Colonic mucosa (tissue), 4 donors: ENCODE results near the gene STRN3. TPM values are rescaled to one million over a fixed set of nuclear protein-coding genes. Genes with fewer than 3 reads are reported as not detected.

Source experiments
- DNase-seq: peaks from one replicate; pipeline ENCODE4 v3.0.0-alpha.2; 2020
- H3K27ac ChIP-seq: fragments of 200-600 bp; one replicate; pipeline ENCODE4 v1.8.0; 2021
- H3K27me3 ChIP-seq: fragments of 200-600 bp; one replicate; pipeline ENCODE4 v1.8.0; 2021
- H3K36me3 ChIP-seq: fragments of 200-600 bp; one replicate; pipeline ENCODE4 v1.8.0; 2021
- H3K4me1 ChIP-seq: fragments of 200-600 bp; one replicate; pipeline ENCODE4 v1.8.0; 2021; ENCODE audit warnings: mild to moderate bottlenecking
- H3K4me3 ChIP-seq: fragments of 200-600 bp; one replicate; pipeline ENCODE4 v1.8.0; 2021
- H3K9ac ChIP-seq, 2 donors: one replicate each; pipeline ENCODE4 v1.7.0; 2013; ENCODE audit warnings: control low read depth in 2 of 2, low read depth in 2 of 2, low read length in 2 of 2
- H3K9me3 ChIP-seq: fragments of 200-600 bp; one replicate; pipeline ENCODE4 v1.8.0; 2021
- CTCF ChIP-seq: fragments of 200-600 bp; IDR thresholded peaks from one replicate; pipeline ENCODE4 v1.8.0; 2022; ENCODE audit warnings: antibody characterized with exemption, mild to moderate bottlenecking
- intact Hi-C: fragments of 100-400 bp; cut with DNase I; formaldehyde crosslinking; loops from one replicate; pipeline ENCODE4 v1.14.1; 2022
- total RNA-seq, 2 donors: library from RNA; stranded (reverse); fragmentation: NEBNext Ultra II Directional in 1 of 2; extraction: Animal tissue kit (Norgen Biotek cat#: 25700) in 1 of 2; gene quantifications; one replicate each; pipeline ENCODE4 v1.2.1, GENCODE V29; 2021
- donor health status: healthy.
- donor health status: DM: no; HTN: no; CAD: no.
- donor health status: DM: no; HTN: no; CAD: no.

The STRN3 gene
- total RNA-seq, 2 donors from 2014 or later, result 23.6 to 41.1 TPM

GRCh38 chr14:30884901-30885300 lies 141.3 kb downstream of the STRN3 start:
- no peak overlapping the region for H3K9ac ChIP-seq
- H3K9me3 ChIP-seq, result no peaks in the 10 kb centered on the region
- H3K27ac ChIP-seq, result no peak overlapping the region

GRCh38 chr14:30883508-30884294 lies 142.5 kb downstream of the STRN3 start:
- Histone ChIP-seq H3K36me3 (no peaks in the 10 kb centered on the region), H3K9me3 (no peaks in the 10 kb centered on the region), H3K4me1 (no peaks in the 10 kb centered on the region), H3K4me3 (no peak overlapping the region), H3K9ac (no peak overlapping the region), H3K27ac (no peak overlapping the region), H3K27me3 (no peaks in the 10 kb centered on the region)
- no peak for TF ChIP-seq CTCF
- intact Hi-C loops, result no loop called here
- no peak for DNase-seq

More at GRCh38 chr14:30884901-30885300, 141.3 kb downstream of the STRN3 start:
- Histone ChIP-seq H3K36me3 (no peaks in the 10 kb centered on the region), H3K4me1 (no peaks in the 10 kb centered on the region), H3K27me3 (no peaks in the 10 kb centered on the region), H3K4me3 (no peak overlapping the region)
- intact Hi-C loops, result no loop called here
- no peak for TF ChIP-seq CTCF
- no peak for DNase-seq

- intact Hi-C loops, result no loop called here
- H3K27ac ChIP-seq, result no peak overlapping the region
- no peak overlapping the region for H3K4me3 ChIP-seq
- H3K36me3 ChIP-seq, result no peaks in the 10 kb centered on the region
- no peaks in the 10 kb centered on the region for H3K9me3 ChIP-seq
- no peak for TF ChIP-seq CTCF
- DNase-seq, result no peak
- H3K27me3 ChIP-seq, result no peaks in the 10 kb centered on the region
- H3K9ac ChIP-seq, result no peak overlapping the region
- H3K4me1 ChIP-seq, result no peaks in the 10 kb centered on the region
Observed at GRCh38 chr14:30882431-30882830, 143.7 kb downstream of the STRN3 start.

- intact Hi-C loops, result no loop called here
- no peak overlapping the region for H3K27ac ChIP-seq
- H3K36me3 ChIP-seq, result no peaks in the 10 kb centered on the region
- no peak for DNase-seq
- no peak overlapping the region for H3K9ac ChIP-seq
- peaks cover 21% of the 10 kb centered on the region for H3K27me3 ChIP-seq
- no peak overlapping the region for H3K4me3 ChIP-seq
- no peak for TF ChIP-seq CTCF
- no peaks in the 10 kb centered on the region for H3K9me3 ChIP-seq
- peaks cover 5% of the 10 kb centered on the region for H3K4me1 ChIP-seq
Observed at GRCh38 chr14:30876692-30877091, 149.5 kb downstream of the STRN3 start.

- no peak for DNase-seq
- H3K9ac ChIP-seq, result no peak overlapping the region
- intact Hi-C loops, result no loop called here
- H3K4me3 ChIP-seq, result no peak overlapping the region
- peaks cover 5% of the 10 kb centered on the region for H3K4me1 ChIP-seq
- H3K36me3 ChIP-seq, result no peaks in the 10 kb centered on the region
- H3K9me3 ChIP-seq, result no peaks in the 10 kb centered on the region
- no peak for TF ChIP-seq CTCF
- H3K27me3 ChIP-seq, result peaks cover 21% of the 10 kb centered on the region
- no peak overlapping the region for H3K27ac ChIP-seq
Observed at GRCh38 chr14:30875788-30876053, 150.5 kb downstream of the STRN3 start.
